CD8-positive, alpha-beta memory T cell (primary cell): ENCODE data around the gene BAHD1. TPM values are rescaled to one million over a fixed set of nuclear protein-coding genes. Genes with fewer than 3 reads are reported as not detected.
"Not testable (repeated sequence)": the region's sequence is repeated elsewhere in the genome, so short reads cannot be mapped to it uniquely, and the experiment has no call there.

ENCODE experiments used
- CTCF ChIA-PET: fragments of 350-600 bp; sonication (Branson Sonifier 250); formaldehyde crosslinking; loops from one replicate; lab custom pipeline; 2021; ENCODE audit warnings: antibody characterized with exemption; lab: Charles Lee
- POLR2A ChIA-PET: fragments of 350-600 bp; sonication (Branson Sonifier 250); formaldehyde crosslinking; loops from one replicate; lab custom pipeline; 2021; ENCODE audit warnings: antibody characterized with exemption; lab: Charles Lee
- DNase-seq, 5 donors: peaks; one replicate each; pipeline versions ENCODE4 v3.0.0 to v3.0.0-alpha.2; 2020 to 2022; ENCODE audit warnings: mixed read lengths in 1 of 5
- H3K27ac ChIP-seq: one replicate; pipeline ENCODE4 v1.7.0; 2013; ENCODE audit warnings: low read depth, mild to moderate bottlenecking, low read length, moderate library complexity
- H3K27me3 ChIP-seq: 2 replicates; pipeline ENCODE4 v1.7.0; 2013; ENCODE audit warnings: low read length, mild to moderate bottlenecking; ENCODE audit not compliant: insufficient read depth, poor library complexity, severe bottlenecking
- H3K36me3 ChIP-seq: 2 replicates; pipeline ENCODE4 v1.7.0; 2013; ENCODE audit warnings: mild to moderate bottlenecking, low read length, moderate library complexity; ENCODE audit not compliant: insufficient read depth
- H3K4me1 ChIP-seq: 2 replicates; pipeline ENCODE4 v1.7.0; 2013; ENCODE audit warnings: mild to moderate bottlenecking, low read length, moderate library complexity; ENCODE audit not compliant: insufficient read depth
- H3K4me3 ChIP-seq: 2 replicates; pipeline ENCODE4 v1.7.0; 2013; ENCODE audit warnings: mild to moderate bottlenecking, low read length
- H3K9me3 ChIP-seq: 2 replicates; pipeline ENCODE4 v1.7.0; 2013; ENCODE audit warnings: mild to moderate bottlenecking, low read length
- H3K27ac Mint-ChIP-seq, 8 donors: one replicate each; pipeline ENCODE4 v1.8.0; 2020 to 2021; ENCODE audit warnings: mixed read lengths in 8 of 8, mild to moderate bottlenecking in 6 of 8, inconsistent platforms in 3 of 8, moderate library complexity in 3 of 8
- H3K27me3 Mint-ChIP-seq, 2 donors: one replicate each; pipeline ENCODE4 v1.8.0; 2020 to 2021; ENCODE audit warnings: mixed read lengths in 2 of 2, mild to moderate bottlenecking in 1 of 2, moderate library complexity in 1 of 2
- H3K36me3 Mint-ChIP-seq, 3 donors: one replicate each; pipeline ENCODE4 v1.8.0; 2020 to 2021; ENCODE audit warnings: mixed read lengths in 3 of 3, inconsistent platforms in 1 of 3, mild to moderate bottlenecking in 1 of 3
- H3K4me1 Mint-ChIP-seq, 3 donors: one replicate each; pipeline ENCODE4 v1.8.0; 2020 to 2021; ENCODE audit warnings: mixed read lengths in 3 of 3, inconsistent platforms in 1 of 3, mild to moderate bottlenecking in 1 of 3
- H3K4me3 Mint-ChIP-seq, 7 donors: one replicate each; pipeline ENCODE4 v1.8.0; 2020 to 2021; ENCODE audit warnings: mixed read lengths in 7 of 7, mild to moderate bottlenecking in 6 of 7, moderate library complexity in 4 of 7, inconsistent platforms in 2 of 7
- H3K9me3 Mint-ChIP-seq, 5 donors: one replicate each; pipeline ENCODE4 v1.8.0; 2020 to 2022; ENCODE audit warnings: mixed read lengths in 5 of 5, mild to moderate bottlenecking in 3 of 5, moderate library complexity in 2 of 5, inconsistent platforms in 1 of 5
- polyA plus RNA-seq: library from polyadenylated mRNA; unstranded; fragments of 300-500 nt; fragmentation: Illumina TruSeq; gene quantifications from one replicate; pipeline ENCODE4 v1.2.3, GENCODE V29; 2021
- total RNA-seq, 2 experiments: library from RNA; stranded (reverse); gene quantifications; one replicate each; pipeline ENCODE4 v1.2.3, GENCODE V29; 2021

The BAHD1 gene
- total and polyA plus RNA-seq, 3 experiments from 2014 or later: 4.1 to 24.9 (median 23.6) TPM

- Histone ChIP-seq H3K9me3 (no peaks in the 10 kb centered on the region), H3K27ac (no peak overlapping the region), H3K36me3 (no peaks in the 10 kb centered on the region), H3K4me1 (peaks cover 79% of the 10 kb centered on the region), H3K27me3 (no peaks in the 10 kb centered on the region), H3K4me3 (no peak overlapping the region)
- DNase-seq: no peak
- Mint-ChIP-seq H3K27ac (peak overlapping the region; percentile 34 to 85 (median 58)), H3K4me1 (peaks cover 72 to 87% (median 77%) of the 10 kb centered on the region in 3 donors), H3K4me3 (no peak overlapping the region), H3K27me3 (no peaks in the 10 kb centered on the region), H3K9me3 (no peaks in the 10 kb centered on the region), H3K36me3 (peaks cover 0 to 10% (median 0%) of the 10 kb centered on the region in 3 donors)
- ChIA-PET POLR2A (interaction anchor here (5.5 kb wide), 1 partner anchor 8 kb away, joined by 41 read pairs; the partner anchor contains the start of gene BAHD1), CTCF (interaction anchor here (0.6 to 3.3 kb wide), 7 partner anchors 10 to 1156 kb away, joined by 3 to 16 read pairs (median 4); partner anchors contain the start of gene BAHD1)
These were observed 9.3 kb downstream of the BAHD1 start for GRCh38 chr15:40450047-40450446.

DNA sequence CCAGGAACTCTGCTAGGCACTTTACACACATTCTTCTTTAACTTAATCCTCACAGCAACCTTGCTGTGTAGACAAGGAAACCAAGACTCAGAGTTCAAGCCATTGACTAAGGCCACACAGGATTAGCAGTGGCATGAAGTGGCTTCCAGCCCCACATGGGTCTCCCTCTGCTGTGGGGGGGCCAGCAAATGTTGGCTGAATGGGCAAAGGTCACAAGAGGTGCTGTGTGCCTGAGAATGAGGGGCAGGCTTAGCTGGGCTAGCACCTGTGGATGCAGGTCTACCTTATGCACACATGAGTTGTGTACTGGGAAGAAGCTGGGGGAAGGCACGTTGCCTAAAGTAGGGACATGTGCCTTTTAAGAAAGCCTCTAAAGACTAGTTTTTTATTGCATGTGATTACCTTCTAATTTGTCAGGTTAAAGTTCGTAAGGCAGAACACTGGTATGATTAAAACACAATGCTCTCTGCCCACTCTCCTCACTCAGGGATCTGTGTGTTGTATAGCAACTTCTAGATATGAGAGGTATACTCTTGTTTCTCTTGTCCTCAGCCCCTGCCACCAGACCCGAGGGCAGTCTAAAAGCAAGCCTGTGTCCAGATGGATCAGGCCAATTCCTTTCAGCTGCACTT, 10.9 kb downstream of the BAHD1 start:
- Mint-ChIP-seq H3K4me3 (peak overlapping the region in 6 of 7 donors; percentile 53 to 88 (median 74)), H3K27ac (peak overlapping the region; percentile 68 to 98 (median 84)), H3K9me3 (no peaks in the 10 kb centered on the region), H3K27me3 (no peaks in the 10 kb centered on the region), H3K4me1 (peaks cover 77 to 90% (median 85%) of the 10 kb centered on the region in 3 donors), H3K36me3 (peaks cover 0 to 8% (median 0%) of the 10 kb centered on the region in 3 donors)
- no peaks in the 10 kb centered on the region for H3K9me3 ChIP-seq
- H3K4me3 ChIP-seq: peak overlapping the region; percentile 16
- H3K4me1 ChIP-seq: peaks cover 81% of the 10 kb centered on the region
- H3K27ac ChIP-seq: no peak overlapping the region
- no peaks in the 10 kb centered on the region for H3K27me3 ChIP-seq
- H3K36me3 ChIP-seq: no peaks in the 10 kb centered on the region
- ChIA-PET CTCF (interaction anchor here (1.1 to 3.3 kb wide), 9 partner anchors 9 to 406 kb away, joined by 3 to 16 read pairs (median 4); partner anchors contain the start of gene BAHD1), POLR2A (interaction anchor here (0.6 to 5.5 kb wide), 3 partner anchors 10 to 143 kb away, joined by 3 to 41 read pairs (median 3); partner anchors contain the start of gene BAHD1)
- DNase-seq: no peak

- peaks cover 77 to 92% (median 85%) of the 10 kb centered on the region in 3 donors for H3K4me1 Mint-ChIP-seq
- H3K27ac ChIP-seq: no peak overlapping the region
- H3K27me3 Mint-ChIP-seq: no peaks in the 10 kb centered on the region
- peaks cover 90% of the 10 kb centered on the region for H3K4me1 ChIP-seq
- no peaks in the 10 kb centered on the region for H3K9me3 Mint-ChIP-seq
- peak overlapping the region; percentile 16 for H3K4me3 ChIP-seq
- H3K36me3 ChIP-seq: no peaks in the 10 kb centered on the region
- H3K27me3 ChIP-seq: no peaks in the 10 kb centered on the region
- H3K9me3 ChIP-seq: no peaks in the 10 kb centered on the region
- DNase-seq: no peak
- peak overlapping the region; percentile 58 to 88 (median 76) for H3K4me3 Mint-ChIP-seq
- H3K36me3 Mint-ChIP-seq: peaks cover 0 to 8% (median 0%) of the 10 kb centered on the region in 3 donors
- H3K27ac Mint-ChIP-seq: peak overlapping the region; percentile 68 to 91 (median 81)
- ChIA-PET CTCF (interaction anchor here (0.7 to 3.3 kb wide), 9 partner anchors 10 to 442 kb away, joined by 3 to 16 read pairs (median 6); partner anchors contain the start of genes BAHD1, KNSTRN and VPS18), POLR2A (interaction anchor here (1.1 to 5.5 kb wide), 2 partner anchors 10 to 11 kb away, joined by 3 to 41 read pairs; partner anchors contain the start of gene BAHD1)
These were observed 11.7 kb downstream of the BAHD1 start for GRCh38 chr15:40452296-40453090.

DNA sequence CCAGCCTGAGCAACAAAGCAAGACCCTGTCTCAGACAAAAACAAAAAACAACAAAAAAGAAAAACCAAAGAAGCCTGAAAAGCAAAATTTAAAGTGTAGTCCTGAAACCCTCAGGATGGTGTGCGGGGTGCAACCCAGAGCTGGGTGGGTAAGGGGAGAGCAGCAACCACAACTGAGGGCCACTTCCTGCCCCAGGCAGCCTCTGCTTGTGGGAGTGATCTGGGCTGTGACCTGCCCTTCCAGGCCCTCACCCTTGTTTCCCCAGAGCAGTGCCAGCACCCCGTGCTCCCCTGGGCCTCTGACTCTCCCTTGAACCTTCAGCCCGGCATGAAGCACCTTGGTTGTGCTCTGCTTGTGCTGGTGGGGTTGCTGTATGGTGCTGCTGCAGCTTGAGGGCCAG, 13.2 kb downstream of the BAHD1 start:
- DNase-seq: peak in 1 of 5 donors; percentile 45
- not testable (repeated sequence) for H3K9me3 Mint-ChIP-seq, H3K27me3 ChIP-seq, H3K36me3 ChIP-seq, H3K27me3 Mint-ChIP-seq, H3K36me3 Mint-ChIP-seq, H3K27ac ChIP-seq, H3K9me3 ChIP-seq
- ChIA-PET CTCF (interaction anchor here (1.2 to 1.5 kb wide), 2 partner anchors 13 to 131 kb away, joined by 3 to 6 read pairs; partner anchors contain the start of genes BAHD1 and INAFM2), POLR2A (interaction anchor here (1.2 to 5.5 kb wide), 2 partner anchors 12 to 17 kb away, joined by 4 to 41 read pairs; partner anchors contain the start of genes BAHD1 and CHST14)
- Histone ChIP-seq H3K4me3 (peak overlapping the region; percentile 11), H3K4me1 (peaks cover 84% of the 10 kb centered on the region)
- Mint-ChIP-seq H3K4me1 (peaks cover 72 to 86% (median 76%) of the 10 kb centered on the region in 3 donors), H3K4me3 (peak overlapping the region; percentile 58 to 89 (median 80)), H3K27ac (peak overlapping the region; percentile 68 to 98 (median 84))

- Mint-ChIP-seq H3K9me3 (no peaks in the 10 kb centered on the region), H3K36me3 (peaks cover 0 to 16% (median 0%) of the 10 kb centered on the region in 3 donors), H3K4me3 (peak overlapping the region in 5 of 7 donors; percentile 52 to 82 (median 58)), H3K4me1 (peaks cover 64 to 79% (median 66%) of the 10 kb centered on the region in 3 donors), H3K27ac (peak overlapping the region; percentile 39 to 91 (median 78)), H3K27me3 (no peaks in the 10 kb centered on the region)
- H3K4me3 ChIP-seq: peak overlapping the region; percentile 14
- H3K36me3 ChIP-seq: peaks cover 7% of the 10 kb centered on the region
- H3K27me3 ChIP-seq: no peaks in the 10 kb centered on the region
- ChIA-PET CTCF (interaction anchor here (1.0 to 1.2 kb wide), 3 partner anchors 14 to 132 kb away, joined by 3 to 4 read pairs (median 3); partner anchors contain the start of genes BAHD1 and INAFM2), POLR2A (interaction anchor here (1.2 to 5.5 kb wide), 2 partner anchors 13 to 16 kb away, joined by 4 to 41 read pairs; partner anchors contain the start of genes BAHD1 and CHST14)
- H3K9me3 ChIP-seq: no peaks in the 10 kb centered on the region
- H3K27ac ChIP-seq: no peak overlapping the region
- no peak for DNase-seq
- H3K4me1 ChIP-seq: peaks cover 74% of the 10 kb centered on the region
These were observed 14.2 kb downstream of the BAHD1 start for GRCh38 chr15:40454904-40455391.

- ChIA-PET CTCF (interaction anchor here (1.2 to 1.5 kb wide), 3 partner anchors 14 to 50 kb away, joined by 3 to 4 read pairs (median 3); no protein-coding TSS in a partner anchor), POLR2A (no interaction called here)
- H3K4me3 Mint-ChIP-seq: no peak overlapping the region
- Histone ChIP-seq H3K4me1 (peaks cover 62% of the 10 kb centered on the region), H3K4me3 (no peak overlapping the region), H3K27ac (no peak overlapping the region), H3K36me3 (peaks cover 14% of the 10 kb centered on the region), H3K27me3 (no peaks in the 10 kb centered on the region), H3K9me3 (no peaks in the 10 kb centered on the region)
- peaks cover 53 to 72% (median 54%) of the 10 kb centered on the region in 3 donors for H3K4me1 Mint-ChIP-seq
- peaks cover 0 to 27% (median 0%) of the 10 kb centered on the region in 3 donors for H3K36me3 Mint-ChIP-seq
- no peaks in the 10 kb centered on the region for H3K9me3 Mint-ChIP-seq
- H3K27me3 Mint-ChIP-seq: no peaks in the 10 kb centered on the region
- peak overlapping the region in 4 of 8 donors; percentile 15 to 61 (median 50) for H3K27ac Mint-ChIP-seq
- DNase-seq: no peak
These were observed 15.6 kb downstream of the BAHD1 start for GRCh38 chr15:40456299-40456712.

DNA sequence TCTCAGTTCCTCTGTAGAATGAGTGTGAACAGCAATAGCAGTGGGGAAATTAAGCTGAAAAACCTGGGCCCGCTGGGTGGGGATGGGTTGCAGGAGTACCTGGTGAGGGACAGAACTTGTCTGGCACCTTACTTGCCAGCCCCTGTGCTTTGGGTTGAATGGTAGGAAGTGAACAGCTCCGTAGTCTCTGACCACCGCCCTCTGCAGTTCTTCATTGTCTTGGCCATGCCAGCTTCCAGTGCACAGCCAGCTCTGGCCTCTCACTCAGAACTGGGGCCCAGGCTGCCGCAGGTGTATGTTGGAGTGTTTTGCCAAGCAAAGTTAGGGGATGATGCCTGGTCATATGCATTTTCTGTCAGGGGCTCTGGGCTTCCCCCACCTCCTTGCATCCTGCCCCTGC, 16.0 kb downstream of the BAHD1 start:
- no peaks in the 10 kb centered on the region for H3K9me3 ChIP-seq
- Mint-ChIP-seq H3K27ac (peak overlapping the region in 4 of 8 donors; percentile 14 to 64 (median 34)), H3K4me1 (peaks cover 49 to 68% (median 49%) of the 10 kb centered on the region in 3 donors), H3K4me3 (no peak overlapping the region), H3K9me3 (no peaks in the 10 kb centered on the region), H3K36me3 (peaks cover 0 to 30% (median 0%) of the 10 kb centered on the region in 3 donors), H3K27me3 (no peaks in the 10 kb centered on the region)
- H3K27me3 ChIP-seq: no peaks in the 10 kb centered on the region
- CTCF ChIA-PET: interaction anchor here (1.2 to 1.5 kb wide), 3 partner anchors 14 to 50 kb away, joined by 3 to 4 read pairs (median 3); no protein-coding TSS in a partner anchor
- no peak overlapping the region for H3K4me3 ChIP-seq
- POLR2A ChIA-PET: interaction anchor here (0.9 kb wide), 1 partner anchor 16 kb away, joined by 3 read pairs; no protein-coding TSS in a partner anchor
- H3K4me1 ChIP-seq: peaks cover 57% of the 10 kb centered on the region
- peaks cover 14% of the 10 kb centered on the region for H3K36me3 ChIP-seq
- DNase-seq: peak in 1 of 5 donors; percentile 30
- no peak overlapping the region for H3K27ac ChIP-seq
